B cell (primary cell): Measurements from ENCODE around the gene POLRMT.
"Not testable (repeated sequence)": the region's sequence is repeated elsewhere in the genome, so short reads cannot be mapped to it uniquely, and the experiment has no call there.

Experiments
- CTCF ChIP-seq: fragments of 200-600 bp; IDR thresholded peaks from one replicate; pipeline ENCODE4 v1.8.0; 2022; ENCODE audit warnings: antibody characterized with exemption, mild to moderate bottlenecking
- EZH2 ChIP-seq: IDR thresholded peaks from 2 replicates; pipeline ENCODE4 v1.6.1; 2012; ENCODE audit warnings: borderline replicate concordance, low read depth, mild to moderate bottlenecking, moderate library complexity, low read length; ENCODE audit not compliant: insufficient read depth, poor library complexity, severe bottlenecking

- not testable (repeated sequence) for TF ChIP-seq CTCF, EZH2
These were observed 3.8 kb downstream of the POLRMT start for GRCh38 chr19:629515-629914.
